GM18861 (cell line): ENCODE measurements around the gene FBXO31.

Experiments used
- ATAC-seq: cut with Tn5 transposase; IDR thresholded peaks from one replicate; pipeline ENCODE4 v1.9.1; 2021; ENCODE audit not compliant: unreplicated experiment

The FBXO31 gene, protein sequence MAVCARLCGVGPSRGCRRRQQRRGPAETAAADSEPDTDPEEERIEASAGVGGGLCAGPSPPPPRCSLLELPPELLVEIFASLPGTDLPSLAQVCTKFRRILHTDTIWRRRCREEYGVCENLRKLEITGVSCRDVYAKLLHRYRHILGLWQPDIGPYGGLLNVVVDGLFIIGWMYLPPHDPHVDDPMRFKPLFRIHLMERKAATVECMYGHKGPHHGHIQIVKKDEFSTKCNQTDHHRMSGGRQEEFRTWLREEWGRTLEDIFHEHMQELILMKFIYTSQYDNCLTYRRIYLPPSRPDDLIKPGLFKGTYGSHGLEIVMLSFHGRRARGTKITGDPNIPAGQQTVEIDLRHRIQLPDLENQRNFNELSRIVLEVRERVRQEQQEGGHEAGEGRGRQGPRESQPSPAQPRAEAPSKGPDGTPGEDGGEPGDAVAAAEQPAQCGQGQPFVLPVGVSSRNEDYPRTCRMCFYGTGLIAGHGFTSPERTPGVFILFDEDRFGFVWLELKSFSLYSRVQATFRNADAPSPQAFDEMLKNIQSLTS

DNA sequence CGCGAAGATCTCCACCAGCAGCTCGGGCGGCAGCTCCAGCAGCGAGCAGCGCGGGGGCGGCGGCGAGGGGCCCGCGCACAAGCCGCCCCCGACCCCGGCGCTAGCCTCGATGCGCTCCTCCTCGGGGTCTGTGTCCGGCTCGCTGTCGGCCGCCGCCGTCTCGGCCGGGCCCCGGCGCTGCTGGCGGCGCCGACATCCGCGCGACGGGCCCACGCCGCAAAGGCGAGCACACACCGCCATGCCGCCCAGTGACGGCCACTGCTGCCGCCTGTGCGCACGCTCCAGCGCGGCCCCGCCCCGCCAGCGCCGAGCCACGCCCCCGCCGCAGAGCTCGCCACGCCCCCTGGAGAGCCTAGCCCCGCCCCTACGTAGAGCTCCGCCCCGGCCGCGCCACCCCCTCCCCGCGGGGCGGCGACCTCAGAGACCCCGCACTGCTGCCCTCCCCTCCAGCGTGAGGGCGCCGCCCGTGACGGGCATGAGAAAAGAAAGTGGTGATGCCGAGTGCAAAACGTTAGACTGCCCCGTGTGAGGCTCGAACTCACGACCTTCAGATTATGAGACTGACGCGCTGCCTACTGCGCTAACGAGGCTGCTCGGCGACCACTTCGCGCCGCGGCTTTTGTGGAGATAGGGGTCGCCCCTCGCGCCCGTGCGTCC lies at the start of gene FBXO31:
Gene FBXO31, minus strand, starts transcription at position 272 of the 657 bp plus-strand sequence. Its CDS starts 32 bp downstream, at position 240.
- ATAC-seq, result peak; percentile 35

DNA sequence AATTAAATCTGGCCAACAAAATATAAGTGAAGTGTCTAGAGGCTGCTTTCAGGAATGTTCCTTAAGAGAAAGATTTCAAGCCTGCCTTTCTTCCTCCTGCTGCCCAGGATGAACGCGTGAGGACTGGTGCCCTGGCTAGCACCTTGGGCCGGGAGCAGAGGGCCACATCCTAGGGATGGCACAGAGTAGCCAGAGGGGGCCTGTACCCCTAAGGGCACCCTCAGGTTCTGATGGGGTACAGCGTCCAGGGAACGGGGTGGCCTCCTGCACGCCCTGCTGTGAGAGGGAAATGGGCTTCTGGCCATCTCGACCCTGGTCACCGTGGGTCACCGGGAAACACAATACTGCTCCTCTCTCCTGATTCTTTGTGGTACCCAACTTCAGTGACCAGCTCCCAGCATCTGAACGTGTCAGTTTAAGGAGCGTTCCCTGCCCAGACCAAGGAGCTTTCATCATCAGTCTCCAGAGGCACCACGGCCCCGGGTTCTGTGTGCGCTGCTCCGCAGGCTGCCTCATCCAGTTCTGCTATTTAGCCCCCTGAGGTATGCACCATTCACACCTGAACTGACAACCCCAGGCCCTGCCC lies 48.8 kb upstream of the FBXO31 start:
- no peak for ATAC-seq

DNA sequence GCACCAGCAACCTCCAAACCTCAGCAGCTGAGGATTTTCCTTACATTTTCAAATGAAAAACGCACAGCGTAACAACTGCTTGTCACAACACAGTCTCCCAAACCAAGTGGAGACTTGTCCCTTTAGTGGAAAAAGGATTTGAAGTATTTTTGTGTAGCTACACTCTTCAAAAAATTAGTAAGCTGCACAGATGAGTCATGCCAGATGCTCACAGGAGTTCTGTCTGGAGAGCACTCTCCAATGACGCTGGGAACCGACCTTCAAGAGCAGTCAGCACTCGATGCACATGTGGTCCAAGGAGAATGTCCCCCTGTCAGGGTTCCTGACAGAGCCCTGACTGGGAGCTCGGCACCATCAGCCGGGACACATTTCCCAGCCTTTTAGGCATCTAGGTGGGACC lies 48.4 kb upstream of the FBXO31 start:
- ATAC-seq, result no peak

DNA sequence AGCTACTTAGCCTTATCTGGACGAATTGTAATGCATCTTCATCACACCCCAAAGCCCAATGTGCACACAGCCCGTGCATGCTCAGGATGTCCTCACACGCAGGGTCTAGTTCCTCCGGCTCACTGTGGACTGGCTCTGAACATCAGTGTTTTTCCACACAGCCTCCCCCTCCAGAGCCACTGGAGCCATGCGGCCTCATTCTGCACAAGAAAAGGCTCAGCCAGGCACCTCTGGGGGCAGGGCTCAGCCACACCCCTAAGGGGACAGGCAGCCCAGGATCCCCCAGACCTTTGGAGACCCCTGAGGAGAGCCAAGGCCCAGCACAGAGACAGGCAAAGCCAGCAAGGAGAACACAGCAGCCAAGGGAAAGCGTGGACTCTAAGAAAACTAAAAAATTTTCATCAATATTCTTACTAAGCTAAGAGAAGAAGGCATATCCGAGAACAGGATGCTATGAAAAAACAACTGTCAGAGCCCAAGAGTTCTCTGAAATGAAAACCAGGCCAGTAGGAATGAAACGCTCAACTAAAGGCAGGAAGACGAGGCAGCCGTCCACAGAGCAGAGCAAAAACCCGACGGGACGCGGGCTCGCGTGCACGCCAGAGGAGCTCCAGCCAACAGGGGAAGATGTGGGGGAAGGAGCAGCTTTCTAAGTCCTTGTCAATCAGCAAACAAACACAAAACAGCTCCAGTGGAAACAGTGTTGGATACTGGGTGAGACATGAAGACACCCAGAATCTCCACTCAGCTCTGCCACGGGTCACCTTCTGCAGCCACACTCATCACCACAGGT lies 43.0 kb upstream of the FBXO31 start:
- ATAC-seq, result no peak

DNA sequence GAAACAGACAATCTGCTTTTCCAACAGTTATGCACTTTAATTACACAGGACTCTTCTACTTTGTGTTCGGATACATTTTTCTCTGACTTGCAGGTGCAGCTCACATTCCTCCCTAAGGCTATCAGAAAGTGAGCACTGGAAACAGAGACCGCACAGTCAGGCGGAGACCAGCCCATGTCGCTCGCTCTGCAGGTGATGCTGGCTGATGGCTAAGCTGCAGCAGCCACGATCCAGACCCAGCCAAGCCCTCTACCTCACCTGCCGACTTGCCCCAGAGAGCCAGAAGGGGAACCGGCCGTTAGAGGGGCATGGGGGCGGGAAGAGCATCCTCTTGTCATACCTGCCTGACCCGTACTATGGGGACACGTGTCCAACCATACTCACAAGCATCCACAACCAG lies 42.4 kb upstream of the FBXO31 start:
- no peak for ATAC-seq

DNA sequence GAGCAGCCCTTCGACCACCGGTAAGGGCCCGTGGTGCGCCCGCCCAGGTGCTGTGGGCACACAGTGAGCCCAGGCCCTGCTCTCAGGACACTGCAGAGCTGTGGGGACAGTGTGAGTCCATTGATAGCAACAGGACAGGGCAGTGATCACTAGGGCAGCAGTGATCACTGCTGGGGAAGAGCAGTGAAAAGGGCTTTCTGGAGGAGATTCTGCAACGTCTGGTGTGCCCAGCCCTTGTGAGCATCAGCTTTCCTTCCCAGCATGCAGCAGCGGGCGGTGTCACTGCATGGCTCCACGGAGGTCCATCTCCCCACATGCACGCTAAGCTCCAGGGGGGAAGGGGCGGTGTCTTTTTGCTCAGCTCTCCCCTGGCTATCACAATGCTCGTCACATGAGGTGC lies 40.7 kb upstream of the FBXO31 start:
- ATAC-seq, result no peak

DNA sequence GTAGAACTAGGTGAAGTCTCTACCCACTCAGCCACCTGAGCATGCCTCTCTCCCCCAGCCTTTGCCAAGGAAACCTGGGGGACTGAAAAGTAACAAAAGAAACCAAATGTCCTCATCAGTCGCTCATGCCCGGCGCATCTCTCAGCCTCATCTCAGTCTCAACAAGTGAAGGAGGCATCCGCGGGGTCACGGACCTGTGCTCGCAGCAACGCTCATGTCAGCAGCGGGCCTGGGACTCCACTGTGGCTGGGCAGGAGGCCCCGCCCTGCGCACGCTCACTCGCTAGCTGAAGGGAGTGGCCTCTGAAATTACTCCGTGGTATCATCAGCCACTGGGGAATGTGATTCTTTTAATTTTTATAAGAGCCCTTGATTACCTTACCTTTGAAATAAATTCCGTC lies 39.9 kb upstream of the FBXO31 start:
- ATAC-seq, result no peak

DNA sequence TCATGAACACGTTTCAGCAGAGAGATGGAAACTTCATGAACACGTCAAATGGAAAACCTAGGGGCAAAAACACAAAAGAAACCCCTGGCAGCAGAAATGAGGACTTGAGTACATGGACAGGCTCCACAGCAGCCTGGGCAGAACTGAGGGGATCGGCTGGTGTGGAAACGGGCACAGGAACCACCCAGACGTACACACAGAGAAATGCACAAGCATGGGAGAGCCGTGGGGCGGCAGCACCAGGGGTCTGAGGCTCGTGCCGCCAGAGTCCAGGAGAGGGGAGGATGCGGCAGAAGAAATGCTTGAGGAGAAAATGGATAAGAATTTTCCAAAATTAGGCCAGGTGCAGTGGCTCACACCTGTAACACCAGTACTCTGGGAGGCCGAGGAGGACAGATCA lies 38.5 kb upstream of the FBXO31 start:
- ATAC-seq, result no peak

DNA sequence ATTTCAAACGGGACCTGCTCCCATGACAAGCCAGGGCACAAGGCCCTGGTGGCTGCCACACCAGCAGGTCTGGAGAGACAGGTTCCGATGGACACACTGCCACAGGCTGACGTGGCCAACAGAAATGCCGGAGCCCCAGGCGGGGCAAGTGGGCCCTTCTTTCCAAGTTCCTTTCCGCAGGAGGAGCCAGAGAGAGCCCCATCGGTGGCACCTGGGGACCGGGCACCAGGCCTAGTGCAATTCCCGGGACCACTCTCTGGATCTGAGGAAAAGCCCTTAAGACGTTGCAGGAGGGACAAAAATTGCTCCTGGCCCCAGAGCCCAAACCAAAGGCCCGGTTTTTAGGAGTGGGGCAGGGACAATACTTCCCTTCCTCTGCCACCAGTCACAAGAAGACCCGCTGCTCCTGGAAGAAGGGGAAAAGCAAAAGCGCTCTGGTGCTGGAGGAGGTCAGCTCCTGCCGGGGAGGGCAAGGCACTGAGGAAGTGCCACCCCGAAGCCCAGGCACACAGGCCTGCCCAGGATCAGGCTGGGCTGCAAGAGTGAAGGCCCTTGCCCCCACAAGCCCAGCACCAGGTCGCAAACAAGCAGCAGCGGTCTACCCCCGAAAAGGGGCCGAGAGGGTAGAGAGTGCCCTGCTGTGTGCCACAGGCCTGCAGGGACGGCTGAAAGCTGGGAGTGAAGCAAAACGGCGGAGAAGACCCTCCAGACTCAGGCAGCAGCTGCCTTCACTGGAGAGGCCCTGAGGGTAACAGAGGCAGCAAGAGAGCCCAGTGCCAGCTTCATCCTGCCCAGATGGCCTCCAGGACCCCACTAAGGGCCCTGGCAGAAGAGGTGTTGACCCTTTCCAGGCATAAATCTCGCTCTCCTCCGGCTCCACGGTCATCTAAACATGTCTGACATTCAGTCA lies 37.7 kb upstream of the FBXO31 start:
- ATAC-seq, result no peak

DNA sequence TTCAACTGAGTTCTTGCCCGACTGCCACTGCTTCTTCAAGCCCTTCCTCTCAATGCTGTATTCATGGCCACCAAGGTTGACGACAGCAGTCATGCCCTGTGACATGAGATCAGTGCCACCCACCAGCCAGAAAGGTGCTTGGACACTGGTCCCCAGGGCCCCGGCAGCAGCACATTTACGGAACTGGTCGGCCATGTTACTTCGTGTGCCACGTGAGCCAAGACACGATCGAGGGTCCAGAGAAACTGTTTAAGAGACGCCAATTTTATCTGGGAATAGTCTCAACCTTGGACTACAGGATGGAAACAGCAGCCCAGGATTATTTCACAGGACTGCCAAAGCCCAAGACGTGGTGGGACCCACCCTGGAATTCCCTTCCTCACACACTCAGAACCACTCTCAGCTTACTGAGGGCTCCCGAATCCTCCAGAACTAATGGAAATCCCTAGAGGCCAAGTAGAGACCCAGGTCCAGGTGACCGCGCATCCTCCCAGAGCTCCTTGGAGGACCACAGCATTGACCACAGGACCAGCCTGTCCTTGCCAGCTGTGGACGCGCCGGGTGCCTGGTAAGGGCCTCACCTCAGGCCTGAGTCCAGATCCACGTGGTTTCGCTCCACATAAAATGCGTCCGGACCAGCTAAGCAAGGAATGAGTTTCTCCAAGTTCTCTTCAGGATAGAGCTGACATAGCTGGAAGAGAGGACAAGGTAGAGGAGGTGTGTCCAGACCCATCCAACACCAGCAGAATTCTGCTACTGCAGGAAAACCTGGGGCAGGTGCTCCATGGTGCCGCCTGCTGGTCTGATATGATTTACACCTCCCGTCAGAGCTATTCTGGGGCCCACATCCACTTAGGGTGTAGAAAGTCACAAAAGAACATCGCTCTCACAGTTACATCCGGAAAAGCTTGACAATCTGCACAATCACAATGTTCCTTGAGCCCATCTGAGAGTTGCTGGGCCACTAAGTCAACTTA lies 36.7 kb upstream of the FBXO31 start:
- no peak for ATAC-seq

DNA sequence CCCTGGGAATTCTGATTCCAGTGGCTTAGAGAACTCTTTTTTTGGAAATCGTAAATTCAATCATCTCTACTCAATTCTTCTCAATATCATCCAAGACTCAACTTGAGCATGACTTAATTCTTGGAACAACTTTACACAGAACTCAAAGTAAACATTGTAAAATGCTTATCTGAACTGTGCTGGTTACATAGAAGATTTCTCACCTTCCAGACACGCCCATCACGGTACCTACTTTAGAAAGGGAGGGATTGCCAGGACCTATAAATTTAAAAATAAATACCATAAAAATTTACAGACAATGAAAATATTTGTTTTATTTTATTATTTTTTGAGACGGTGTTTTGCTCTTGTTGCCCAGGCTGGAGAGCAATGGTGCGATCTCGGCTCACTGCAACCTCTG lies 35.1 kb upstream of the FBXO31 start:
- no peak for ATAC-seq

DNA sequence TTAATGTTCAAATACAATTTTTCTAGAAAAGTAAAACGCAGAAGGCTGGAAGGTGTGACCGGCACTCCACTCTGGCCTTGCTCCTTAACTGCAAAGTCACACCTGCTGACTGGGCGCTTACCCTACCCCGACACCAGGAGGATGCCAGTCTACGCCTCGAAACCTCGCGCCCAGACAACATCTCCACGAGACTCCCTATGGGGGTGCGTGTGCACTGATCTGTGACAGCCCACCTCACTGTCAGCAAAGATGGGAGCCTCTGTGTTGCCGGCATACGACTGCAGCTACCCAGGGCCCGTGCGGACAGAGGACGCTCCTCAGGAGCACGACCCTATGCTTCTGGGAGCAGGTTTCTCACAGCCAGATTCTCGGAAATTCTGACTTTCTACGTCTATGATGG lies 34.6 kb upstream of the FBXO31 start:
- ATAC-seq, result no peak

DNA sequence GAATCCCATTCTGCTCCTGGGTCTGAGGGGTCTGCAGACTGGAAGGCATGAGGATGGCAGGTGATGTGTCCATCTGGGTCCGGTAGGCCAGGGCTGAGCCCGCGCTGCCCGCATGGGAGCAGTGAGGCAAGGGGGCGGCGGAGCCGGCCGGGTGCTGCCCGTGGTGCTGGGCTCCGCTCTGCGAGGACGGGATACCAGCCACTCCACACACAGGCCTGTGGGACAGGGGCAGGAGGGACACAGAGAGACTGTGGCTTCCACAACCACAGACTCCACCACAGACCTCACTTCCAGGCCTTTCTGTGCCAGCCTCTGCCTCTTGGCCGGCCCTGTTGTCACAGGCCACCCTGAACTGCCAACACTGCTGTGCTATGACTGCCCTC lies 33.9 kb upstream of the FBXO31 start:
- ATAC-seq, result no peak

DNA sequence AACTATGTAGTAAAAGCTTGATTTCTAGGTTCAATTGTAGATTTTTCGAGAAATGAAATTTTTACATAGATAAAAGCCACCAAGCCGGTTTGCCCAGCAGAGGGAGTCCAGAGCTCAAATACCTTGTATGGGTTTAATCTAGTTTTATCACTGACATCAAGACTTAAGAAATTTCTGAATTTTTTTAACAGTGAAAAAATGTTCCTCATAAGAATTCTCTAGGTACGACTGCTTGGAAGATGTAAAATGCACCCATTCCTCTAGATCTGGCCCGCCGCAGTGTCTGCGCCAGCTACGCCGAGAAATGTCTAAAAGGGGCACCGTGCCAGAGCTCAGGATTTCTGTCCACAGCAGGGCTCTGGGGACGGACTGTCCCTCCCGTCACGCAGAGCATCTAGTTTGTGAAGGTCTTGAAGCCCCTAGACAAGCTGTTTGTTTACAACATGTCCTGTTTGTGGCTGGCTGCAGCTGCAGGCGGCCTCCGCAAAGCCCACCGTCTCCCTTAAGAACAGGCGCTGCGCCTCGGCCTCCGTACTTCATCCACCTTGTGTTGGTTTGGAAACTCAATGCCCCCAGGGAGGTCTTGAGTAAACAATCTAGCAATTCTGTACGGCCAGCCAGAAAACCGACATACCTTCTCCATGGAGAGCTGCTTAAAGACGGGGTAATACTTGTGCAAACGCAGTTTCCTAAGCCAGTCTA lies 33.4 kb upstream of the FBXO31 start:
- ATAC-seq, result no peak

DNA sequence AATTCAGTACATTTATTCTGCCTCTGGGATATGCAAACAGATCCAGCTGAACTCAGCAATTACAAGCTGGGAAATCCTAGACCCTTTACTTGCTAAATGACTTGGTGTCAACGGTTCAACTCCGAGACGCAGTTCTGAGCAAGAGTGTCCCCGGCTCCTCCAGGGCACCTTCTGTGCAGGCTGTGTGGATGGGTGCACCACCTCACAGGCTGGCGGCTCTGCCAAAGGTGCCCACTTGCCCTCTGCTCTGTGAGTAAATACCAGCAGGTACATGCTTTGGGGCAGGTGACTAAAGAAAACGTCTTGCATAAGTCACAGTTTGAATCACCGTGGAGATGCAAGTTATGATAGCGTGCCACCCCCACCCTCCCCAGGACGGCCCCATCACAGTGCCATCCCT lies 31.9 kb upstream of the FBXO31 start:
- no peak for ATAC-seq

DNA sequence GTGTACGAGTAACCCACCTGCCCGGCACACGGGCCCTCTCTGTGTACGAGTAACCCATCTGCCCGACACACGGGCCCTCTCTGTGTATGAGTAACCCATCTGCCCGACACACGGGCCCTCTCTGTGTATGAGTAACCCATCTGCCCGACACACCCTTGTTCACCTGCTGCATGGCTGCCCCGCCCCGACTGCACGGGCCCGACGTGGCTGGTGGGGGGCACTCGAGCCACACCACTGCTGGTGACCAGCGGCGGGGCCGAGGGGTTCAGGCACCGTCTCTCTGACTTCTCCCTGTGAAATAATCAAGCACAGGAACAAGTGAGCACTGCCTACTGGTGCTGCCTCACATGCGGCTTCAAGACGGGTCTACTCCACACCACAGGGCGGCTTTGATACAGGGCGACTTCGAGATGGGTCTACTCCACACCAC lies 30.7 kb upstream of the FBXO31 start:
- ATAC-seq, result no peak

DNA sequence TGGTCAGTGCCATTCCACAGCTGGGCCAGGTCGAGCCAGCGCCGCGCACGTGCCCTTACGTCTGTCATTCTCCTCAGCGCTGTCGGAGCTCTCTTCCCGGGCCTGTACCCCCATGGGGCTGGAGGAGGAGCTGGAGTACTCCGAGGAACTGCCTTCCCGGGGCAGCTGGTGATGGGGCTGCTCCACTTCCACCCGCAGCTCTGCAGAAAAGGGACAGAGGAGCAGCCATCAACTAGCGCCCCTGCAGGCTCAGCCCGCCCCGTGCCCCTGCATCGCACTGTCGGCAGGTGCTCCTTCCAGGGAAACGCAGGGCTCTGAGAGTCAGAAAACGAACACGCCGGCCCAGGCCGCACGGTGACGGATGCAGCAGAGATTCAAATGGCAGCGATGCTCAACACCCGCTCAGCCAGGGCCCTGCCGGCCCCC lies 29.4 kb upstream of the FBXO31 start:
- ATAC-seq, result no peak

DNA sequence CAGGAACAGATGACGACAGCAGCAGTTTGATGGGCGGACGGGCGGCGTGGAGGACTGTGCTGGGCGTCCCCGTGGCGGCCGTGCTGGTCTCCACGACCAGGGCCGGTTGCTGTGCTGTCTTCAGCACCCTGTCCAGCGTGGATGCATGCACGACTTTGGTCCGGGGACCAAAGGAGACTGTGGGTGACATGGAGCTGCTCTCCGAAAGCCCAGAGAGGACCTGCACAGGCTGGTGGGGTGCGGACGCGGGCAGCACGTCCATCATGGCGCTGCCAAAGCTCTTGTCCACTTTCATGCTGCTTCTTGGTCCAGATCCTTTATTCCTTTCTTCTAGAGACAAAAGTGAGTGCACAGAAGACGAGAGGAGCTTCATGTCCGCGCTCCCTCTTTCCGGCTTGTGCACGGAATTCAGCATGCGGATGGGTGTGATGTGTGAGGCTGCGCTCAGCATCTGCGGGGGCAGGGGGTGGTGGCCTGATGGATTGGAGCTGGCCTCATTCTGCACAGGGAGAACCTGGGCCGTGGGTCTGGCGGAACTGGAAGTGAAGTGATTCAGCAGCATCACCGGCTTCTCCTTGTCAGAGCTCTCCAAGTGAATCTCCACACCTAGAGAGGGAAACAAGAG lies 28.9 kb upstream of the FBXO31 start:
- no peak for ATAC-seq
